Prostate gland (tissue), 2 donors: ENCODE measurements around the gene CPNE2. TPM values are rescaled to one million over a fixed set of nuclear protein-coding genes. Genes with fewer than 3 reads are reported as not detected.

ENCODE experiments used
- DNase-seq: peaks from one replicate; pipeline ENCODE4 v3.0.0-alpha.2; 2019; ENCODE audit warnings: low spot score
- H3K27ac ChIP-seq, 2 donors: fragments of 200-600 bp; sonication (generic); 2 replicates each; pipeline ENCODE4 v1.5.1; 2017 to 2019
- H3K27me3 ChIP-seq: fragments of 200-600 bp; sonication (generic); replicated peaks from 2 replicates; pipeline ENCODE4 v1.5.1; 2019; ENCODE audit not compliant: insufficient read depth
- H3K36me3 ChIP-seq, 2 donors: fragments of 200-600 bp; sonication (generic); 1 replicate in 1 of 2; 2 replicates in 1 of 2; pipeline versions ENCODE4 v1.5.1 to v1.8.1; 2017 to 2019
- H3K4me1 ChIP-seq: fragments of 200-600 bp; sonication (generic); replicated peaks from 2 replicates; pipeline ENCODE4 v1.5.1; 2019
- H3K4me3 ChIP-seq, 2 donors: fragments of 200-600 bp; sonication (generic); 2 replicates each; pipeline ENCODE4 v1.5.1; 2017 to 2019
- H3K9me3 ChIP-seq: fragments of 200-600 bp; sonication (generic); 2 replicates; pipeline ENCODE4 v1.5.1; 2017
- CTCF ChIP-seq, 4 experiments: fragments of 200-600 bp in 2 of 4; fragments of 450-650 bp in 2 of 4; sonication (generic) in 2 of 4; IDR thresholded peaks; 1 replicate in 3 of 4; 2 replicates in 1 of 4; pipeline ENCODE4 v1.5.1; 2016 to 2019; ENCODE audit warnings: antibody characterized with exemption in 4 of 4, mild to moderate bottlenecking in 2 of 4, moderate library complexity in 2 of 4
- POLR2A ChIP-seq: fragments of 450-650 bp; IDR thresholded peaks from one replicate; pipeline ENCODE4 v1.6.1; 2016; ENCODE audit warnings: antibody characterized with exemption, mild to moderate bottlenecking
- POLR2AphosphoS5 ChIP-seq: sonication (generic); formaldehyde crosslinking; IDR thresholded peaks from one replicate; pipeline ENCODE4 v1.6.1; 2017; ENCODE audit warnings: antibody characterized with exemption
- WGBS: methylation state at CpG from one replicate; pipeline ENCODE4 v1.1.5; 2018; 5-methylcytosine and 5-hydroxymethylcytosine counted together
- intact Hi-C: fragments of 100-400 bp; cut with DNase I; formaldehyde crosslinking; loops from one replicate; pipeline ENCODE4 v1.14.2; 2022
- total RNA-seq, 2 donors: library from RNA; depleted of rRNA; stranded (reverse); fragments of >200 nt; gene quantifications; one replicate each; pipeline ENCODE4 v1.1.0, GENCODE V29; 2016

CPNE2 gene
- total RNA-seq, 2 donors from 2014 or later: 22.3 to 23.3 TPM

GRCh38 chr16:57072616-57073275 is 19.6 kb upstream of the CPNE2 start:
- no peak for DNase-seq
- no peak overlapping the region for H3K27ac ChIP-seq
- no peaks in the 10 kb centered on the region for H3K36me3 ChIP-seq
- 65% methylated on average over 8 of the region's 8 CpGs for WGBS
- no peak overlapping the region for H3K4me3 ChIP-seq
- TF ChIP-seq POLR2AphosphoS5: no peak
- TF ChIP-seq POLR2A: no peak
- TF ChIP-seq CTCF (IDR thresholded peaks at IDR 0.05): no peak
- H3K9me3 ChIP-seq: no peaks in the 10 kb centered on the region
- no peaks in the 10 kb centered on the region for H3K27me3 ChIP-seq
- intact Hi-C loops: no loop called here
- H3K4me1 ChIP-seq: no peaks in the 10 kb centered on the region

- H3K27ac ChIP-seq: no peak overlapping the region
- intact Hi-C loops: no loop called here
- WGBS: 79% methylated on average over 7 of the region's 7 CpGs
- no peaks in the 10 kb centered on the region for H3K4me1 ChIP-seq
- TF ChIP-seq POLR2AphosphoS5: no peak
- TF ChIP-seq CTCF (IDR thresholded peaks at IDR 0.05): no peak
- no peak for TF ChIP-seq POLR2A
- no peaks in the 10 kb centered on the region for H3K27me3 ChIP-seq
- no peaks in the 10 kb centered on the region for H3K36me3 ChIP-seq
- no peak for DNase-seq
- H3K9me3 ChIP-seq: no peaks in the 10 kb centered on the region
- H3K4me3 ChIP-seq: no peak overlapping the region
Measured at GRCh38 chr16:57077714-57078113, 14.7 kb upstream of the CPNE2 start.

- H3K27ac ChIP-seq: no peak overlapping the region
- intact Hi-C loops: no loop called here
- no peaks in the 10 kb centered on the region for H3K9me3 ChIP-seq
- no peak overlapping the region for H3K4me3 ChIP-seq
- TF ChIP-seq CTCF (IDR thresholded peaks at IDR 0.05): no peak
- no peak for TF ChIP-seq POLR2A
- no peak for TF ChIP-seq POLR2AphosphoS5
- no peaks in the 10 kb centered on the region for H3K27me3 ChIP-seq
- no peaks in the 10 kb centered on the region for H3K36me3 ChIP-seq
- no peak for DNase-seq
- H3K4me1 ChIP-seq: no peaks in the 10 kb centered on the region
Measured at GRCh38 chr16:57081744-57082143, 10.6 kb upstream of the CPNE2 start.

- WGBS: 94% methylated on average over 6 of the region's 6 CpGs
- intact Hi-C loops: no loop called here
Measured at GRCh38 chr16:57082664-57083063, 9.7 kb upstream of the CPNE2 start.

More at GRCh38 chr16:57082664-57083063, 9.7 kb upstream of the CPNE2 start:
- DNase-seq: no peak
- no peaks in the 10 kb centered on the region for H3K27me3 ChIP-seq
- no peaks in the 10 kb centered on the region for H3K4me1 ChIP-seq
- H3K27ac ChIP-seq: no peak overlapping the region
- H3K9me3 ChIP-seq: no peaks in the 10 kb centered on the region
- H3K4me3 ChIP-seq: no peak overlapping the region
- no peaks in the 10 kb centered on the region for H3K36me3 ChIP-seq
- no peak for TF ChIP-seq CTCF (IDR thresholded peaks at IDR 0.05)
- no peak for TF ChIP-seq POLR2A
- TF ChIP-seq POLR2AphosphoS5: no peak
